Right lobe of liver (tissue), 4 donors: Measurements from ENCODE around the gene RAP1A.

ENCODE experiments used
- CTCF ChIP-seq, 4 donors: fragments of 200-600 bp in 3 of 4; fragments of 450-650 bp in 1 of 4; IDR thresholded peaks; one replicate each; pipeline versions ENCODE4 v1.5.1 to v1.8.0; 2016 to 2022; ENCODE audit warnings: antibody characterized with exemption in 4 of 4, mild to moderate bottlenecking in 2 of 4
- POLR2A ChIP-seq: fragments of 450-650 bp; IDR thresholded peaks from one replicate; pipeline ENCODE4 v1.6.1; 2017; ENCODE audit warnings: antibody characterized with exemption, mild to moderate bottlenecking
- donor health status: DM: no; HTN: no; CAD: no.
- donor health status: DM: no; HTN: no; CAD: no.
- donor health status: DM: no; HTN: yes; CAD: no.

- no peak for TF ChIP-seq CTCF (IDR thresholded peaks at IDR 0.05)
- TF ChIP-seq POLR2A: no peak
These were observed 37.6 kb upstream of the RAP1A start for GRCh38 chr1:111582016-111582415.
